ENCODE measurements around the gene MMP24. TPM values are rescaled to one million over a fixed set of nuclear protein-coding genes. Genes with fewer than 3 reads are reported as not detected.

MMP24 gene
- total RNA-seq, 1 donor, result not detected

GRCh38 chr20:35287509-35288324, 61.2 kb downstream of the MMP24 start:
- Histone ChIP-seq H3K4me1 (ENCODE audit: insufficient read depth, low read length) (peaks cover 19% of the 10 kb centered on the region), H3K27me3 (ENCODE audit: insufficient read depth, low read length) (no peaks in the 10 kb centered on the region), H3K9me3 (ENCODE audit: low read depth, low read length) (no peaks in the 10 kb centered on the region), H3K4me3 (ENCODE audit: low read length) (no peak overlapping the region)

GRCh38 chr20:35288325-35289060, 62.0 kb downstream of the MMP24 start:
- Histone ChIP-seq H3K4me1 (ENCODE audit: insufficient read depth, low read length) (peaks cover 12% of the 10 kb centered on the region), H3K27me3 (ENCODE audit: insufficient read depth, low read length) (no peaks in the 10 kb centered on the region), H3K9me3 (ENCODE audit: low read depth, low read length) (no peaks in the 10 kb centered on the region), H3K4me3 (ENCODE audit: low read length) (no peak overlapping the region)

GRCh38 chr20:35290186-35290886, 63.8 kb downstream of the MMP24 start:
- Histone ChIP-seq H3K4me3 (ENCODE audit: low read length) (no peak overlapping the region), H3K27me3 (ENCODE audit: insufficient read depth, low read length) (no peaks in the 10 kb centered on the region), H3K4me1 (ENCODE audit: insufficient read depth, low read length) (no peaks in the 10 kb centered on the region), H3K9me3 (ENCODE audit: low read depth, low read length) (no peaks in the 10 kb centered on the region)

DNA sequence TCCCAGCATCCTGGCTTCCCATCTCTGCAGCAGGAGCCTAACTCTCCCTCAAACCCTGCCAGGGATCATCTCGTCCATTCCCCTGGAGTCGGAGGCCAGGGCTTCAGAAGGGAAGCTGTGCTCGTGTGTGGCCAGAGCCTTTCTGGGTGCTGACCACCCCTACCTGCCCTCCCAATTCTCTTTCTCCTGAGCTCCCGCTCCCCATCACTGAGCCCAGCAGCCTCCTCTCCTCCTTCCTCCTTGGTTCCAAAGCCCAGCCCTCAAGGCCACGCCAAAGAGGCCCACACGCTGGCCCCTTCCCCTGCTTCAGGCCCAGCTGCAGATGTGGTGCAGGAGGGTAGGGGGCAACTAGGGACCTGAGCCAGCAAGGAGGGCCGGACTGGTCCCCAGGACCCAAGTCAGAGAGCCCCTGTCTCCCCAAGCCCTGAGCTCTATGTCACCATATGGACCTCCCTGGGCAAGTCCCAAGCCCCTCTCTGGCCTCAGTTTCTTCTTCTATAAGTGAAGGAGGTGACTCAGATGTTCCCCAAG, 64.5 kb downstream of the MMP24 start:
- Histone ChIP-seq H3K4me1 (ENCODE audit: insufficient read depth, low read length) (no peaks in the 10 kb centered on the region), H3K27me3 (ENCODE audit: insufficient read depth, low read length) (no peaks in the 10 kb centered on the region), H3K4me3 (ENCODE audit: low read length) (no peak overlapping the region), H3K9me3 (ENCODE audit: low read depth, low read length) (no peaks in the 10 kb centered on the region)

DNA sequence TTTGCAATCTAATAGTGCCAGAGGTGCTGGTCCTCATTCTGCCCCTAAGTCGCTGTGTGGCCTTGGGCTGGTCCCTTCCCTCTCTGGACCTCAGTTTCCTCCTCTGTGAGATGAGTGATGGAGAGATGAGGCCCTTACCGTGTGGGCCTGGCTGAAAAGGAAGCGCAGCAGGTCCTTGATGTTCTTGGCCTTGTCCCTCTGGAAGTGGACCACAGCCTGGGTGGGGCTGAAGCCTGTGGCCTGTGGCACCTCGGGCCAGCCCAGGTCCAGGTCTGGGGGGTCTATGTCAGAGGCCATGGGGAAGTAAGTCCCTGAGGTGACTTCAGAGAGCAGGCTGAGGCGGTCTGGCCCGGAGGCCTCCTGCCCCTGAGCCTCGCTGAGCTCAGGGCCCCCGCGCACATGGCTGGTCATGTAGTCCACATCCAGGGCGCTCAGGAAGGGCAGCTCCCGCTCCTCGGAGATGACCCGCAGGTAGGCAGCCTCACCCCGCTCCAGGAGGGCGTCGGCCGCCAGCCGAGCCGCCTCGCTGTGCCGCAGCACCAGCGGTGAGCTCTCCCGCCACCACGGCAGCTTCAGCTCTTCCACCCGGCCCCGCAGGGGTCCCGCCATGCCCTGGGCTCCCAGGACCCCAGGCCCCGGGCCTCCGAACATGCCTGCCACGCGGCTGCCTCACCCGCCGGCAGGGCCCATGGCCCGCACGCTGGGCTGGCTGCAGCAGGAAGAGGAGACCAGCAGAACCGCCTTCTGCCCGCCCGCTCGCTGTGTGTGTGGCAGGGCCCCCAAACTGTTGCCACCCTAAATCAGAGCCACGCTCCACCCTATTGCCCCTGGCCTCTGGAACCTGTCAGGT, 65.4 kb downstream of the MMP24 start, which contains the start of gene FAM83C:
TSS of gene FAM83C (minus strand) at position 772 of the 850 bp plus-strand sequence. CDS start at position 651, 121 bp downstream.
- Histone ChIP-seq H3K4me1 (ENCODE audit: insufficient read depth, low read length) (no peaks in the 10 kb centered on the region), H3K27me3 (ENCODE audit: insufficient read depth, low read length) (no peaks in the 10 kb centered on the region), H3K4me3 (ENCODE audit: low read length) (no peak within 1 kb of the TSS), H3K9me3 (ENCODE audit: low read depth, low read length) (no peaks in the 10 kb centered on the region)

- no peaks in the 10 kb centered on the region for H3K9me3 ChIP-seq (ENCODE audit: low read depth, low read length)
- H3K4me3 ChIP-seq (ENCODE audit: low read length), result no peak overlapping the region
These were observed 66.2 kb downstream of the MMP24 start for GRCh38 chr20:35292504-35293285.

DNA sequence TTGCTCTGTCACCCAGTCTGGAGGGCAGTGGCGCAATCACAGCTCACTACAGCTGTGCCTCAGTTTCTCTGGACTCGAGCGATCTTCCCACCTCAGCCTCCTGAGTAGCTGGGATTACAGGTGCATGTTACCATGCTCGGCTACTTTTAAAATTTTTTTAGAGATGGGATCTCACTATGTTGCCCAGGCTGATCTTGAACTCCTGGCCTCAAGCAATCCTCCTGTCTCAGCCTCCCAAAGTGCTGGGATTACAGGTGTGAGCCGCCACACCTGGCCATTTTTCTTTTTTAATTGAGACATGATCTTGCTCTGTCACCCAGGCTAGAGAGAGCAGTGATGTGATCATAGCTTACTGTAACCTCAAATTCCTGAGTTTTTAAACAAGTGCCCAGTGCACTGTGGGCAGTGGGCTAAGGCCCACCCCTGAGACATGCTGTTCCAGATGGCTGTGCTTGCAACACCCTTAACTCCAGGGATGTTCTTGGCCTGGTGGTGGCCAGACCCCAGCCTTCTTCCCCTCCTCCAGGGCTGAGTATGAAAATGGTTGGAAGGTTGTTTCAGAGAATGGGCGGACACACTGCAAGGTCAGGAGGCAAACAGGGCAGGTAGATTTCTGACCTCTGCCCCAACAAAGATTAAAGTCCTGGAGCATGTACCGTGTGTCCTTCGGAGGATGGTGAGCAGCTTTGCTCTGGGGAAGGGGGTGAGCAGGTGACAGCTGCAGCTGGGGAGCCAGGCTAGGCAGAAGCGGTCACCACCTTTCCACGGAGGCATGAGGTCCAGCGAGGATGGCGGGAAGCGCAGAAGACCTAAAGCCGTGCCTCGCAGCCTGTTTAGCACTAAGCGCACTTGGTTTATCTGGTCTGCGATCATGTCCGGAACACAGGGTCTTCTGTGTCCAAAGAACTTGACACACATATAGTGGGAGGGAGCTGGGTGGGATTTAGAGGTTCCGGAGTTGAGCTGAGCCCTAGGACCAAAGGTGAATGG, 67.1 kb downstream of the MMP24 start:
- H3K27me3 ChIP-seq (ENCODE audit: insufficient read depth, low read length), result no peaks in the 10 kb centered on the region
- H3K4me3 ChIP-seq (ENCODE audit: low read length), result no peak overlapping the region
- H3K9me3 ChIP-seq (ENCODE audit: low read depth, low read length), result no peaks in the 10 kb centered on the region
- H3K4me1 ChIP-seq (ENCODE audit: insufficient read depth, low read length), result no peaks in the 10 kb centered on the region

More at GRCh38 chr20:35292504-35293285, 66.2 kb downstream of the MMP24 start:
- Histone ChIP-seq H3K27me3 (ENCODE audit: insufficient read depth, low read length) (no peaks in the 10 kb centered on the region), H3K4me1 (ENCODE audit: insufficient read depth, low read length) (no peaks in the 10 kb centered on the region)

DNA sequence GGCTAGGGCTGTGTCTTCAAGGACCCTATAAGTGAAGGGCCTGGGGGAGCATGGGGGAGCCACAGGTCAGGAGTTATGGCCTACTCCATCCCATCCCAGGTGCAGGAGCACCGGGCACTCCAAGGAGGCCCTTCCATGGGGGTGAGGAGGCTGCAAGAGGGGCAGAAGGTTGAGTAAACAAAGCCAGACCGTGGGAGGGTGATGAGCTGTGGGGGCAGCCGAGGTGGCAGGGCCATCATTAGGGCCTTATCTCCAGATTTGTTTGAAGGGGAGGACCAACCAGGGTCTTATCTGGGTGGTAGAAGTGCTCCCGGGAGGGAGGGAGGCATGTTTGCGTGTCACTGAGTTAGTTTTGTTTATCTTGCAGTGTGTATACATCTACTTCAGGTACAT, 67.8 kb downstream of the MMP24 start:
- no peaks in the 10 kb centered on the region for H3K9me3 ChIP-seq (ENCODE audit: low read depth, low read length)
- no peak overlapping the region for H3K4me3 ChIP-seq (ENCODE audit: low read length)
- no peaks in the 10 kb centered on the region for H3K27me3 ChIP-seq (ENCODE audit: insufficient read depth, low read length)
- no peaks in the 10 kb centered on the region for H3K4me1 ChIP-seq (ENCODE audit: insufficient read depth, low read length)

- H3K4me1 ChIP-seq (ENCODE audit: insufficient read depth, low read length), result no peaks in the 10 kb centered on the region
- H3K9me3 ChIP-seq (ENCODE audit: low read depth, low read length), result no peaks in the 10 kb centered on the region
- no peak overlapping the region for H3K4me3 ChIP-seq (ENCODE audit: low read length)
- H3K27me3 ChIP-seq (ENCODE audit: insufficient read depth, low read length), result no peaks in the 10 kb centered on the region
These were observed 68.6 kb downstream of the MMP24 start for GRCh38 chr20:35295058-35295457.

DNA sequence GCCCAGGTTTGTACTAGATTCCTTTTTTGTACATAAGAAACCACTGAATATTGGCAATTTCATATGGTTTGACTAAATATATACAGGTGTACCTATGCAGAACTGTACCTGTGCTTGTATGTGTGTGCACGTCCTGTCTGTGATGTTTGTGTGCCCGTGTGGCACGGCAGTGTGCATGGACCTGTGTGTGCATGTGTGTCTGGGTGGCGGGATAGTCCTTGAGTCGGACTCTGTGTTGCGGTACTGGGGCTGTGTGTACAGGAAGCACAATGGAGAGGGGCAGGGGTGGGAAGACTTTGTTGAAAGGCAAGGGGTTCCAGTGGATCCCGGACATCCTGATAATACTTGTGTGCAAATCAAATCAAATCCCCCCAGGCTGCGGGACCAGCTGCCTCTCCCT, 69.2 kb downstream of the MMP24 start:
- Histone ChIP-seq H3K27me3 (ENCODE audit: insufficient read depth, low read length) (no peaks in the 10 kb centered on the region), H3K4me3 (ENCODE audit: low read length) (no peak overlapping the region), H3K9me3 (ENCODE audit: low read depth, low read length) (no peaks in the 10 kb centered on the region), H3K4me1 (ENCODE audit: insufficient read depth, low read length) (no peaks in the 10 kb centered on the region)

- no peaks in the 10 kb centered on the region for H3K27me3 ChIP-seq (ENCODE audit: insufficient read depth, low read length)
- H3K9me3 ChIP-seq (ENCODE audit: low read depth, low read length), result no peaks in the 10 kb centered on the region
- H3K4me1 ChIP-seq (ENCODE audit: insufficient read depth, low read length), result no peaks in the 10 kb centered on the region
- no peak overlapping the region for H3K4me3 ChIP-seq (ENCODE audit: low read length)
These were observed 69.6 kb downstream of the MMP24 start for GRCh38 chr20:35296101-35296554.

DNA sequence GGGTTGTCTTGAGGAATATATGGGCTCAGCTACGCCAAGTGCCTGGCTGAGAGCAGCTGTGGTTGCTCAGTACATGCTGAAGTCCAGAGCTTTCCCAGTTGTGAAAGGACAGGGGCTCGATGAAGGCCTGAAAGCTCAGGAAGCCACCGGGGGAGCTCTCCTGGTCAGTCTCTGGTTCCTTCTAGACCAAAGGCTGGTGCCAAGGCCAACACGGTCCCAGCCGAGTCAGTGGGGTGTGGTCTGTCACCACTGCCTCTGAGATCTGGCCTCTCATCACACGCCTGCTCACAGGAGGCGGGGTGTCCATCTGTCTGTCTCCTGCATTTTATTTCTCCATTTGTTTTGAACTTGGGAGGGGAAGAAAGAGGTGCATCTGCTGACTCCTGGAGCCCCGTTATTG, 70.7 kb downstream of the MMP24 start:
- H3K9me3 ChIP-seq (ENCODE audit: low read depth, low read length), result no peaks in the 10 kb centered on the region
- no peaks in the 10 kb centered on the region for H3K4me1 ChIP-seq (ENCODE audit: insufficient read depth, low read length)
- no peak overlapping the region for H3K4me3 ChIP-seq (ENCODE audit: low read length)
- no peaks in the 10 kb centered on the region for H3K27me3 ChIP-seq (ENCODE audit: insufficient read depth, low read length)

DNA sequence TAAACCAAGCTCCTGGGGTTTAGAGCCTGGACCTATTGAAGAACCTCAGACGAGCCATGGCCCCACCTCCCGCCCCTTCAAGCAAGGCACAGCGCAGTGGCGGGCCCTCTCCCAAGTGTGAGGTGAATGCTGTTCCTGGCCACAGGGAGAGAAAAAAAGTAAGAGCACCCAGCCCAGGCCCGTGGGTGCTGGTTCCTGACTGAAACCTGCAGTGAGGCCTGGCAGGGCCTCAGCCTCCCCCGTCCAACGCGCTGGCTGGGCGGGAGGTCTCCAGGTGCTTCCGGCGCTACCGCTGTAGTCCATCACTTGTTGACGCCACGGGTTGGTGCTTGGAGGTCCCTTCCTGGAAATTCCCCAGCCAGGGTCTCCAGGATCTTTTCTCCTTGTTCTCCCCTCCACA, 71.2 kb downstream of the MMP24 start:
- H3K4me1 ChIP-seq (ENCODE audit: insufficient read depth, low read length), result no peaks in the 10 kb centered on the region
- H3K4me3 ChIP-seq (ENCODE audit: low read length), result no peak overlapping the region
- H3K9me3 ChIP-seq (ENCODE audit: low read depth, low read length), result no peaks in the 10 kb centered on the region
- H3K27me3 ChIP-seq (ENCODE audit: insufficient read depth, low read length), result no peaks in the 10 kb centered on the region
